WTC11 (cell line): ENCODE results near the gene CACNA1F. TPM values are rescaled to one million over a fixed set of nuclear protein-coding genes. Genes with fewer than 3 reads are reported as not detected.

Experiments used
- ATAC-seq: fragments of 200-7000 bp; cut with Tn5 transposase; 2 replicates; pipeline ENCODE4 v1.10.0; 2021; ENCODE audit warnings: mild to moderate bottlenecking, moderate library complexity
- CTCF ChIA-PET: fragments of 300-600 bp; sonication (Branson Sonifier 250); formaldehyde crosslinking; loops from one replicate; lab custom pipeline; 2021; ENCODE audit warnings: antibody characterized with exemption; lab: Charles Lee
- POLR2A ChIA-PET: fragments of 350-600 bp; sonication (Branson Sonifier 250); formaldehyde crosslinking; loops from one replicate; lab custom pipeline; 2021; ENCODE audit warnings: antibody characterized with exemption; lab: Charles Lee
- DNase-seq: peaks from one replicate; pipeline ENCODE4 v3.0.0; 2021; ENCODE audit warnings: low spot score
- H3K27ac Mint-ChIP-seq: 2 replicates; pipeline ENCODE4 v1.8.0; 2021; ENCODE audit warnings: mixed read lengths
- H3K27me3 Mint-ChIP-seq: 2 replicates; pipeline ENCODE4 v1.8.0; 2021; ENCODE audit warnings: low read depth, mild to moderate bottlenecking, moderate library complexity, mixed read lengths
- H3K36me3 Mint-ChIP-seq: 2 replicates; pipeline ENCODE4 v1.8.0; 2021; ENCODE audit warnings: mixed read lengths
- H3K4me1 Mint-ChIP-seq: 2 replicates; pipeline ENCODE4 v1.8.0; 2022; ENCODE audit warnings: mixed read lengths
- H3K4me3 Mint-ChIP-seq: 2 replicates; pipeline ENCODE4 v1.8.0; 2021; ENCODE audit warnings: mild to moderate bottlenecking, moderate library complexity, mixed read lengths
- H3K9me3 Mint-ChIP-seq: 2 replicates; pipeline ENCODE4 v1.8.0; 2021; ENCODE audit warnings: mixed read lengths
- FOXK1 ChIP-seq: sonication (generic); formaldehyde crosslinking; IDR thresholded peaks from 2 replicates; pipeline ENCODE4 v1.8.0; 2022; ENCODE audit warnings: mild to moderate bottlenecking, moderate library complexity, missing genetic modification reagents
- HMGA2 ChIP-seq: fragments of 250-450 bp; sonication (Bioruptor Pico); IDR thresholded peaks from 2 replicates; pipeline ENCODE4 v1.4.0; 2021; ENCODE audit warnings: mild to moderate bottlenecking, moderate library complexity
- MYBL2 ChIP-seq: sonication (generic); formaldehyde crosslinking; IDR thresholded peaks from 2 replicates; pipeline ENCODE4 v1.8.1; 2023; ENCODE audit warnings: mild to moderate bottlenecking, moderate library complexity, missing genetic modification reagents
- NR1H2 ChIP-seq: sonication (generic); formaldehyde crosslinking; IDR thresholded peaks from 2 replicates; pipeline ENCODE4 v1.9.0; 2021; ENCODE audit warnings: mild to moderate bottlenecking, moderate library complexity, missing genetic modification reagents
- PRRX2 ChIP-seq: fragments of 250-450 bp; sonication (Bioruptor Pico); IDR thresholded peaks from 2 replicates; pipeline ENCODE4 v1.8.0; 2021; ENCODE audit warnings: mild to moderate bottlenecking
- RORB ChIP-seq: fragments of 250-450 bp; sonication (Bioruptor Pico); IDR thresholded peaks from 2 replicates; pipeline ENCODE4 v1.9.0; 2021; ENCODE audit warnings: mild to moderate bottlenecking
- SMAD3 ChIP-seq: sonication (generic); formaldehyde crosslinking; IDR thresholded peaks from 2 replicates; pipeline ENCODE4 v1.8.0; 2022; ENCODE audit warnings: missing genetic modification reagents, mild to moderate bottlenecking, borderline replicate concordance
- SMAD4 ChIP-seq: sonication (generic); formaldehyde crosslinking; IDR thresholded peaks from 2 replicates; pipeline ENCODE4 v1.8.0; 2022; ENCODE audit warnings: mild to moderate bottlenecking, missing genetic modification reagents
- SP1 ChIP-seq: sonication (generic); formaldehyde crosslinking; conservative IDR thresholded peaks from 2 replicates; pipeline ENCODE4 v1.8.1; 2022; ENCODE audit warnings: missing genetic modification reagents
- TEAD1 ChIP-seq: sonication (generic); formaldehyde crosslinking; IDR thresholded peaks from 2 replicates; pipeline ENCODE4 v1.8.0; 2022; ENCODE audit warnings: mild to moderate bottlenecking, missing genetic modification reagents
- ZNF121 ChIP-seq: sonication (generic); formaldehyde crosslinking; IDR thresholded peaks from 2 replicates; pipeline ENCODE4 v1.8.0; 2023; ENCODE audit warnings: missing genetic modification reagents
- ZNF263 ChIP-seq: sonication (generic); formaldehyde crosslinking; IDR thresholded peaks from 2 replicates; pipeline ENCODE4 v1.8.1; 2022; ENCODE audit warnings: low read depth, mild to moderate bottlenecking, moderate library complexity, missing genetic modification reagents
- ZNF416 ChIP-seq: fragments of 250-450 bp; sonication (Bioruptor Pico); IDR thresholded peaks from 2 replicates; pipeline ENCODE4 v1.9.0; 2021; ENCODE audit warnings: mild to moderate bottlenecking, inconsistent platforms
- total RNA-seq: library from RNA; stranded (reverse); gene quantifications from 3 replicates; pipeline ENCODE4 v1.2.3, GENCODE V29; 2021
- TF ChIP-seq, protein P1 (sequence below): sonication (generic); formaldehyde crosslinking; IDR thresholded peaks from 2 replicates; pipeline ENCODE4 v1.8.1; 2023; ENCODE audit warnings: mild to moderate bottlenecking, moderate library complexity, missing genetic modification reagents
- TF ChIP-seq, protein P2 (sequence below): sonication (generic); formaldehyde crosslinking; IDR thresholded peaks from 2 replicates; pipeline ENCODE4 v1.8.1; 2023; ENCODE audit warnings: mild to moderate bottlenecking, missing genetic modification reagents, moderate library complexity
- TF ChIP-seq, protein P3 (sequence below): sonication (generic); formaldehyde crosslinking; IDR thresholded peaks from 2 replicates; pipeline ENCODE4 v1.8.0; 2023; ENCODE audit warnings: missing genetic modification reagents, mild to moderate bottlenecking, borderline replicate concordance
- TF ChIP-seq, protein P4 (sequence below): sonication (generic); formaldehyde crosslinking; IDR thresholded peaks from 2 replicates; pipeline ENCODE4 v1.8.1; 2022; ENCODE audit warnings: mild to moderate bottlenecking, moderate library complexity, missing genetic modification reagents
- TF ChIP-seq, protein P5 (sequence below): sonication (generic); formaldehyde crosslinking; IDR thresholded peaks from 2 replicates; pipeline ENCODE4 v1.8.0; 2022; ENCODE audit warnings: mild to moderate bottlenecking, missing genetic modification reagents
- TF ChIP-seq, protein P6 (sequence below): fragments of 250-450 bp; sonication (Bioruptor Pico); IDR thresholded peaks from 2 replicates; pipeline ENCODE4 v1.9.0; 2021; ENCODE audit warnings: mild to moderate bottlenecking, borderline replicate concordance

The CACNA1F gene
- total RNA-seq, 1 experiment from 2014 or later, result 1.6 TPM

DNA sequence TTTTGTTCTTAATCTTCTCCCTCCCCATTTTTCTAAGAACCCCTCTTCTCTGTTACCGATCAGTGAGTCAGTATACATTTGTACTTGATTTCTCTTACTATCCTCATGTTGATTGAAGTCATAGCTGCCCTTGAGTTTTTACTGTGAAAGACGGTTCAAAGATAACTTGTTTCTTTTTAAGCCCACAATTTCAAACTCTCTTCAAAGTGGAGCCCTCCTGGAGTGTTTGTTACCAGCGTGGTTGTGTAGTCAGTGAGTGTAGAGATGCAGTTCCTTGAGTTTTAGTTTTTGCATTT lies 44.3 kb upstream of the CACNA1F start (continued):
- TF ChIP-seq RORB (CRISPR knock-in tag), result no peak
- TF ChIP-seq, protein P1, sequence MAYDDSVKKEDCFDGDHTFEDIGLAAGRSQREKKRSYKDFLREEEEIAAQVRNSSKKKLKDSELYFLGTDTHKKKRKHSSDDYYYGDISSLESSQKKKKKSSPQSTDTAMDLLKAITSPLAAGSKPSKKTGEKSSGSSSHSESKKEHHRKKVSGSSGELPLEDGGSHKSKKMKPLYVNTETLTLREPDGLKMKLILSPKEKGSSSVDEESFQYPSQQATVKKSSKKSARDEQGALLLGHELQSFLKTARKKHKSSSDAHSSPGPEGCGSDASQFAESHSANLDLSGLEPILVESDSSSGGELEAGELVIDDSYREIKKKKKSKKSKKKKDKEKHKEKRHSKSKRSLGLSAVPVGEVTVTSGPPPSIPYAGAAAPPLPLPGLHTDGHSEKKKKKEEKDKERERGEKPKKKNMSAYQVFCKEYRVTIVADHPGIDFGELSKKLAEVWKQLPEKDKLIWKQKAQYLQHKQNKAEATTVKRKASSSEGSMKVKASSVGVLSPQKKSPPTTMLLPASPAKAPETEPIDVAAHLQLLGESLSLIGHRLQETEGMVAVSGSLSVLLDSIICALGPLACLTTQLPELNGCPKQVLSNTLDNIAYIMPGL (CRISPR knock-in tag), result no peak

DNA sequence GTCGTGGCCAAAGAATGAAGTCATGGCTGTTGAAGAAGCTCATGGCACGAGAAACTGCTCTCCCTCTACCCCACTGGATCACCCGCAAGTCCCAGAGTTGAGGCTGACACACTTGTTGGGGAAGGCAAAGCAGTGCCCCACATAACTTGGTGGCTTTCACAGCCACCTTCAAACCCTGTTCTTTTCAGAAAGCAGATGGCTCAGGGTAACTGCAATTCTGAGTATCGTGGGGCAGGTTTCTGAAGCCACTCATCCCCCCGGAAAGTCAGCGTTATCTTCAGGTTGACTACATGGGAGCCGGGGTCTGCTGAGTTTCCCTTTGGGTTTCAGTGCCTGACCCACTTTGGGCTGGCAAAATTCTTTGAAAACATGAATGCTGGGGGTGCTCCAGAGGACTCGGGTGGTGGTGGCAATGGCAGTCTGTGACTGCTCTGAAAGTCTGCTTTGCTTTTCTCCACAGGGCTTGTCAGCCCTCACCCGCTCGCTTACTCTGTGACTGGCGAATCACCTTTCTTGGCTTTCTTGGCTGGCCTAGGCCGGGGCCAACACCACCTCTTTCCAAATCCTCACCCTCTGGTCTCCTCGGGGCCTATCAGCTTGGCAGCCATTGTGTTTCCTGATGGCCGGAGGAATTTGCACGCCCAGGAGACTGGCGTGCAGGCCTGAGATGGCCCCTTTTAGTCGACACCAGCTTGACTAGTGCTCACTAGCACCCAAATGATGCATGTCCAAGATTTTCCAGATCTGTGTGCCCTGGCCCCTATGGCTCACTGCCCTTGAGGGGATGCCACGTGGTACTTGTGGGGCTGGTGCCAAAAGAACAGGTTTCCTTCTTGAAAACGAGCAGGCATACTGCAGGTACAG lies 43.8 kb upstream of the CACNA1F start:
- H3K27ac Mint-ChIP-seq, result peak overlapping the region; percentile 34
- CTCF ChIA-PET, result no interaction called here
- H3K36me3 Mint-ChIP-seq, result peaks cover 2% of the 10 kb centered on the region; the same call in 1 of the 2 replicates
- no peaks in the 10 kb centered on the region for H3K9me3 Mint-ChIP-seq
- POLR2A ChIA-PET, result no interaction called here
- no peak for TF ChIP-seq ZNF416 (CRISPR knock-in tag)
- TF ChIP-seq MYBL2, result no peak
- TF ChIP-seq, protein P2, sequence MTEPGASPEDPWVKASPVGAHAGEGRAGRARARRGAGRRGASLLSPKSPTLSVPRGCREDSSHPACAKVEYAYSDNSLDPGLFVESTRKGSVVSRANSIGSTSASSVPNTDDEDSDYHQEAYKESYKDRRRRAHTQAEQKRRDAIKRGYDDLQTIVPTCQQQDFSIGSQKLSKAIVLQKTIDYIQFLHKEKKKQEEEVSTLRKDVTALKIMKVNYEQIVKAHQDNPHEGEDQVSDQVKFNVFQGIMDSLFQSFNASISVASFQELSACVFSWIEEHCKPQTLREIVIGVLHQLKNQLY (CRISPR knock-in tag), result no peak
- no peak for TF ChIP-seq NR1H2 (CRISPR knock-in tag)
- TF ChIP-seq SMAD3 (CRISPR knock-in tag), result no peak
- TF ChIP-seq, protein P1 (CRISPR knock-in tag), result no peak
- TF ChIP-seq, protein P3, sequence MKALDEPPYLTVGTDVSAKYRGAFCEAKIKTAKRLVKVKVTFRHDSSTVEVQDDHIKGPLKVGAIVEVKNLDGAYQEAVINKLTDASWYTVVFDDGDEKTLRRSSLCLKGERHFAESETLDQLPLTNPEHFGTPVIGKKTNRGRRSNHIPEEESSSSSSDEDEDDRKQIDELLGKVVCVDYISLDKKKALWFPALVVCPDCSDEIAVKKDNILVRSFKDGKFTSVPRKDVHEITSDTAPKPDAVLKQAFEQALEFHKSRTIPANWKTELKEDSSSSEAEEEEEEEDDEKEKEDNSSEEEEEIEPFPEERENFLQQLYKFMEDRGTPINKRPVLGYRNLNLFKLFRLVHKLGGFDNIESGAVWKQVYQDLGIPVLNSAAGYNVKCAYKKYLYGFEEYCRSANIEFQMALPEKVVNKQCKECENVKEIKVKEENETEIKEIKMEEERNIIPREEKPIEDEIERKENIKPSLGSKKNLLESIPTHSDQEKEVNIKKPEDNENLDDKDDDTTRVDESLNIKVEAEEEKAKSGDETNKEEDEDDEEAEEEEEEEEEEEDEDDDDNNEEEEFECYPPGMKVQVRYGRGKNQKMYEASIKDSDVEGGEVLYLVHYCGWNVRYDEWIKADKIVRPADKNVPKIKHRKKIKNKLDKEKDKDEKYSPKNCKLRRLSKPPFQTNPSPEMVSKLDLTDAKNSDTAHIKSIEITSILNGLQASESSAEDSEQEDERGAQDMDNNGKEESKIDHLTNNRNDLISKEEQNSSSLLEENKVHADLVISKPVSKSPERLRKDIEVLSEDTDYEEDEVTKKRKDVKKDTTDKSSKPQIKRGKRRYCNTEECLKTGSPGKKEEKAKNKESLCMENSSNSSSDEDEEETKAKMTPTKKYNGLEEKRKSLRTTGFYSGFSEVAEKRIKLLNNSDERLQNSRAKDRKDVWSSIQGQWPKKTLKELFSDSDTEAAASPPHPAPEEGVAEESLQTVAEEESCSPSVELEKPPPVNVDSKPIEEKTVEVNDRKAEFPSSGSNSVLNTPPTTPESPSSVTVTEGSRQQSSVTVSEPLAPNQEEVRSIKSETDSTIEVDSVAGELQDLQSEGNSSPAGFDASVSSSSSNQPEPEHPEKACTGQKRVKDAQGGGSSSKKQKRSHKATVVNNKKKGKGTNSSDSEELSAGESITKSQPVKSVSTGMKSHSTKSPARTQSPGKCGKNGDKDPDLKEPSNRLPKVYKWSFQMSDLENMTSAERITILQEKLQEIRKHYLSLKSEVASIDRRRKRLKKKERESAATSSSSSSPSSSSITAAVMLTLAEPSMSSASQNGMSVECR (CRISPR knock-in tag), result no peak
- TF ChIP-seq FOXK1 (CRISPR knock-in tag), result no peak
- no peak for TF ChIP-seq SMAD4 (CRISPR knock-in tag)
- TF ChIP-seq SP1, result no peak
- TF ChIP-seq HMGA2, result no peak
- no peak for TF ChIP-seq ZNF263 (CRISPR knock-in tag)
- H3K4me3 Mint-ChIP-seq, result no peak overlapping the region
- no peak for DNase-seq
- peaks cover 13% of the 10 kb centered on the region for H3K4me1 Mint-ChIP-seq
- no peak for ATAC-seq
- no peaks in the 10 kb centered on the region for H3K27me3 Mint-ChIP-seq

DNA sequence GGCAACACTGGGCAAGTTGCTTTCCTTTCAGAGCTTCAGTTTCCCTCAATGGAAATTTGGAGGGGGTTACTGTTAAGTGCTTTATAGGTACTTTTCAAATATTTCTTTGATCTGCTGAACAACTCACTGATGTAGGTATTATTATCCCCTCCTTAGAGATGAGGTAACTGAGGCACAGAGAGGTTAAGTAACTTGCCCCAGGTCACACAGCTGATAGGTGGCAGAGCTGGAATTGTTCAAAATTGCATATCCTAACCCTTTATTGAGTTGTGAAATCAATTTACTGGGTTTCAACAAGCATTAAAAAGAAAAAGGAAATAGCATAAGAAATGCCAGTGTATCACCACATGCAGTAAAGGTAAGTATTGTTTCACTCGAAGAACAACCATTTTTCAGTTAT lies 43.1 kb upstream of the CACNA1F start:
- no peak for ATAC-seq
- TF ChIP-seq PRRX2 (no peak), ZNF121 (CRISPR knock-in tag) (no peak), TEAD1 (CRISPR knock-in tag) (no peak)
- TF ChIP-seq, protein P4, sequence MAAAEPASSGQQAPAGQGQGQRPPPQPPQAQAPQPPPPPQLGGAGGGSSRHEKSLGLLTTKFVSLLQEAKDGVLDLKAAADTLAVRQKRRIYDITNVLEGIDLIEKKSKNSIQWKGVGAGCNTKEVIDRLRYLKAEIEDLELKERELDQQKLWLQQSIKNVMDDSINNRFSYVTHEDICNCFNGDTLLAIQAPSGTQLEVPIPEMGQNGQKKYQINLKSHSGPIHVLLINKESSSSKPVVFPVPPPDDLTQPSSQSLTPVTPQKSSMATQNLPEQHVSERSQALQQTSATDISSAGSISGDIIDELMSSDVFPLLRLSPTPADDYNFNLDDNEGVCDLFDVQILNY, result no peak
- TF ChIP-seq, protein P5, sequence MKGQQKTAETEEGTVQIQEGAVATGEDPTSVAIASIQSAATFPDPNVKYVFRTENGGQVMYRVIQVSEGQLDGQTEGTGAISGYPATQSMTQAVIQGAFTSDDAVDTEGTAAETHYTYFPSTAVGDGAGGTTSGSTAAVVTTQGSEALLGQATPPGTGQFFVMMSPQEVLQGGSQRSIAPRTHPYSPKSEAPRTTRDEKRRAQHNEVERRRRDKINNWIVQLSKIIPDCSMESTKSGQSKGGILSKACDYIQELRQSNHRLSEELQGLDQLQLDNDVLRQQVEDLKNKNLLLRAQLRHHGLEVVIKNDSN, result no peak
- TF ChIP-seq, protein P6, sequence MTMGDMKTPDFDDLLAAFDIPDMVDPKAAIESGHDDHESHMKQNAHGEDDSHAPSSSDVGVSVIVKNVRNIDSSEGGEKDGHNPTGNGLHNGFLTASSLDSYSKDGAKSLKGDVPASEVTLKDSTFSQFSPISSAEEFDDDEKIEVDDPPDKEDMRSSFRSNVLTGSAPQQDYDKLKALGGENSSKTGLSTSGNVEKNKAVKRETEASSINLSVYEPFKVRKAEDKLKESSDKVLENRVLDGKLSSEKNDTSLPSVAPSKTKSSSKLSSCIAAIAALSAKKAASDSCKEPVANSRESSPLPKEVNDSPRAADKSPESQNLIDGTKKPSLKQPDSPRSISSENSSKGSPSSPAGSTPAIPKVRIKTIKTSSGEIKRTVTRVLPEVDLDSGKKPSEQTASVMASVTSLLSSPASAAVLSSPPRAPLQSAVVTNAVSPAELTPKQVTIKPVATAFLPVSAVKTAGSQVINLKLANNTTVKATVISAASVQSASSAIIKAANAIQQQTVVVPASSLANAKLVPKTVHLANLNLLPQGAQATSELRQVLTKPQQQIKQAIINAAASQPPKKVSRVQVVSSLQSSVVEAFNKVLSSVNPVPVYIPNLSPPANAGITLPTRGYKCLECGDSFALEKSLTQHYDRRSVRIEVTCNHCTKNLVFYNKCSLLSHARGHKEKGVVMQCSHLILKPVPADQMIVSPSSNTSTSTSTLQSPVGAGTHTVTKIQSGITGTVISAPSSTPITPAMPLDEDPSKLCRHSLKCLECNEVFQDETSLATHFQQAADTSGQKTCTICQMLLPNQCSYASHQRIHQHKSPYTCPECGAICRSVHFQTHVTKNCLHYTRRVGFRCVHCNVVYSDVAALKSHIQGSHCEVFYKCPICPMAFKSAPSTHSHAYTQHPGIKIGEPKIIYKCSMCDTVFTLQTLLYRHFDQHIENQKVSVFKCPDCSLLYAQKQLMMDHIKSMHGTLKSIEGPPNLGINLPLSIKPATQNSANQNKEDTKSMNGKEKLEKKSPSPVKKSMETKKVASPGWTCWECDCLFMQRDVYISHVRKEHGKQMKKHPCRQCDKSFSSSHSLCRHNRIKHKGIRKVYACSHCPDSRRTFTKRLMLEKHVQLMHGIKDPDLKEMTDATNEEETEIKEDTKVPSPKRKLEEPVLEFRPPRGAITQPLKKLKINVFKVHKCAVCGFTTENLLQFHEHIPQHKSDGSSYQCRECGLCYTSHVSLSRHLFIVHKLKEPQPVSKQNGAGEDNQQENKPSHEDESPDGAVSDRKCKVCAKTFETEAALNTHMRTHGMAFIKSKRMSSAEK (CRISPR knock-in tag), result no peak
- no peak overlapping the region for H3K4me3 Mint-ChIP-seq
- peaks cover 18% of the 10 kb centered on the region for H3K4me1 Mint-ChIP-seq
- H3K9me3 Mint-ChIP-seq, result no peaks in the 10 kb centered on the region
- peaks cover 3% of the 10 kb centered on the region; the same call in 1 of the 2 replicates for H3K36me3 Mint-ChIP-seq
- ChIA-PET CTCF (interaction anchor here (1.8 kb wide), 1 partner anchor 92 kb away, joined by 8 read pairs; no protein-coding TSS in a partner anchor), POLR2A (no interaction called here)
- H3K27ac Mint-ChIP-seq, result no peak overlapping the region
- no peak for DNase-seq
- no peaks in the 10 kb centered on the region for H3K27me3 Mint-ChIP-seq
